GM12892 (cell line): ENCODE results near the gene CORO6.

Source experiments
- POLR2A ChIP-seq: IDR thresholded peaks from 2 replicates; pipeline ENCODE4 v1.6.1; 2011; ENCODE audit warnings: low read depth, low read length, control low read depth
- POLR2AphosphoS5 ChIP-seq: IDR thresholded peaks from 2 replicates; pipeline ENCODE4 v1.6.1; 2011; ENCODE audit warnings: low read depth, low read length, control low read depth

DNA sequence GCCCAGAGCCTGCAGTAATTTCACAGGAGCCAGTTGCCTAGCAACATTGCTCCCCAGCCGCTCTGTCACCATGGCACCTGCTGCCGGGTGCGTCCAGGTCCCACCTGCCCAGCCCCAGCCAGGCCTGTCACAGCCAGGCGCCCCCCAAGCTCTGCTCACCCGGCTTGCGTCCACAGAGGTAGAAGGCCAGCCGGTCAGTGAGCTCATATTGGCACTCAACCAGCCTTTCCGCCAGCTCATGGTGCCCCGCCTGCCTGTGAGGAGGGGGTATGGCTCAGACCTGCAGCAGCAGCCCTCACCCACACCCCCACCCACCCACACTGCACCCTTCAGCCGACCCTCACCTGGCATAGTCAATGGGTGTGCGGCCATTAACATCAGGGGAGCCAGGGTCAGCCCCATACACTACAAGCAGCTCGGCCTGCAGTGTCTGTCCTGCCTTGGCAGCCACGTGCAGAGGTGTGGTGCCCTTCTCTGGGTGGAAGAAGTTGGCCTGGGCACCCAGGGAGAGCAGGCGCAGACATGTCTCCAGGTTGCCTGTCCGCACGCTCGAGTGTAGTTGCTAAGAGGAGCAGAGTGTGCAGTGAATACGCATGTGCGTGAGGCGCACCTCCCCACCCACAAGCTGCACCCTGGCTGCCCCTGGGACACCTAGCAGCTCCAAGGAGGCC, 41.0 kb downstream of the CORO6 start:
- TF ChIP-seq POLR2AphosphoS5 (no peak), POLR2A (no peak)
